GM19455 (cell line): ENCODE measurements around the gene TLE3.

ENCODE experiments used
- ATAC-seq: cut with Tn5 transposase; IDR thresholded peaks from one replicate; pipeline ENCODE4 v1.9.1; 2021; ENCODE audit not compliant: unreplicated experiment

TLE3 gene

DNA sequence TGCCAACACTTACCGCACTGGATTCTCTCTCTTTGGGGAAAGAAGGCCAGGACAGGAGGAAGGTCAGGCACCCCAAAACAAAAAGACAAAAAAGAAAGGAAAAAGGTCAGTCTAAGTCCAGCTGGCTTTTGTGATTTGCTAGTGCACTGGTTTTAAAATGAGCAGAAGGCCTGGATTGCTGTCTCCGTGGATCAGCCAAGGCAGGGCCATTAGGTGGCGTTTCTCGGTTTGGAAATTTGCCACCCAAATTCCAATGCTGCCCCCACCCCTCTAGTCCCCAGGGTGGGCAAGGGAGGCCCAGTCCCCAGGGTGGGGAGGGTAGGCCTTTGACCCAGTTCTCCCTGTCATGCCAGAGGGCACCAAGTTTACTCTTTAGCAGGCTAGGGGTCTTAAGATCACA is 33.3 kb downstream of the TLE3 start:
- no peak for ATAC-seq

DNA sequence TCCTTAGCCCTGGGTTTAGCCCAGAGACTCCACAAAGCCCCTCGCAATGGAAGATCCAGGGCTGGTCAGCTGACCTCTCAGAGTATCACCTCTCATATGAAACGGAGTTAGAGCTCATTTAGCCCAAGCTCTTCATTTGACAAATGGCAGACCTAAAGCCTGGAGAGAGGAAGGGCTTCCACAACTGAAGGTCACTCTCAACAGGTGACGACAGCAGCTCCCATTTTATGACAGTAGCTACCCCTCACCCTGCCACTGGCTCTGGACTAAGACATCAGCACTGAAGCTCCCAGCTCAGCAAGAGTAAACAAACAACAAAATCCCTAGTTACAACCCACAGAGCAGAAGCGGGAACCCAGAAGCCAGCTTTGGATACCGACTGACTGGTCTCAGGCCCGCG is 33.7 kb downstream of the TLE3 start:
- no peak for ATAC-seq

DNA sequence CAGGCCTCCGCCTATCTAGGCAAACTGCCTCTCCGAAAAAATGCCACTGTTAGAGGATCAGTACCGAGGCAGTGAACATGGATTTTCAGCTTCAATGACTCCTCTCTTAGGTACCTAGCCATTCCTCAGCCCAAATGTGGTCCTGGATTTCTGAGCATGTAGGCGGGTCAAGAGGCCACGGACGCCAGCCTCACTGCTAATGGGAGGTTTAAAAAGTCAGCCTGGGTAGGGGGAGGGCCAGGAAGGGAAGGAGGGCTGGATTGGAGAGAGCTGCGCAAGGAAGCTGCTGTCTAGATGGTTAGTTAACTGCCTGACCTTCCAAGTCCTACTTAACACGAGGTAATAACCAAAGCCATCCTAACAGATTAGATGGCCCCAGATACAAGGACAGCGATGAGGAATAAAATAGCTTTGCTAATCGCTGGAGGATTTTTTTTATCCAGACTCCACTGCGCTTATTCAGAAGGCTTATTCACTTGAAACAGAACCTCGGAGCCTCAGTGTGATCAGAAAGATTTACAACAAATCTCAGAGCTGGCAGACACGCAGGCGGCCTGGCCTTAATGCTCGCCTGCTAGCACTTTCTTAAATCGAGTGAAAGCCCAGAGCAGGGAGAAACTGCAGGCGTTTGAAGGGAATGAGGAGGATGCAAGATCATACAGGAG is 34.3 kb downstream of the TLE3 start:
- ATAC-seq, result no peak

DNA sequence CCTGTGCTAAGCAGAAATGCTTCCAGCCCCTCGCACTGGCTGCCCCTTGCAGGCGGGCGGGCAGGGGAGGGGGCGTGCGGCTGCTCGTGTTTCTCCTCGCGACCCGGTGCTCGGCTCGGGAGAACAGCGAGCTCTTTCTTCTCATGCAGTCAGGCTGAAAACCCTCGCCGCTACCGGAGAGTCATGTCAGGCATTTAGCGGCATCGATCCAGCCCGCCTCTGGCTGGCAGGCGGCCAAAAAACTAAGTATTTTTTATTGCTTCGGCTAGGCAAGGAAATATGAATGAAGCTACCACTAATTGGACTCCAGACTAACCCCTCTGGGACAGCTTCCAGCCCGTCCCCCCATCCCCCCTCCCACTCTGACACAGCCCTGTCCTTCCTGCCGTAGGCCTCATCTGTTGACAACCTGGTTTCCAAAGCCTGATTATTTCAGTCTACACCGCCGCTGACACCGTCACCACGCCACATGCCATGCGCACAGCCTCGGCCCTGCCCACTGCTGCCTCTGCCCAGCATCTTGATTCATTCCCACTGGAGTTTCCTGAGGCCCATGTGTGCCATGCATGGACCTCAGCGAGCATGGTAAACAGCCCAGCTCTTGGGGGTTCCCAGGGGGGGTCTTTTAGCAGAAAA is 35.3 kb downstream of the TLE3 start:
- ATAC-seq, result no peak

DNA sequence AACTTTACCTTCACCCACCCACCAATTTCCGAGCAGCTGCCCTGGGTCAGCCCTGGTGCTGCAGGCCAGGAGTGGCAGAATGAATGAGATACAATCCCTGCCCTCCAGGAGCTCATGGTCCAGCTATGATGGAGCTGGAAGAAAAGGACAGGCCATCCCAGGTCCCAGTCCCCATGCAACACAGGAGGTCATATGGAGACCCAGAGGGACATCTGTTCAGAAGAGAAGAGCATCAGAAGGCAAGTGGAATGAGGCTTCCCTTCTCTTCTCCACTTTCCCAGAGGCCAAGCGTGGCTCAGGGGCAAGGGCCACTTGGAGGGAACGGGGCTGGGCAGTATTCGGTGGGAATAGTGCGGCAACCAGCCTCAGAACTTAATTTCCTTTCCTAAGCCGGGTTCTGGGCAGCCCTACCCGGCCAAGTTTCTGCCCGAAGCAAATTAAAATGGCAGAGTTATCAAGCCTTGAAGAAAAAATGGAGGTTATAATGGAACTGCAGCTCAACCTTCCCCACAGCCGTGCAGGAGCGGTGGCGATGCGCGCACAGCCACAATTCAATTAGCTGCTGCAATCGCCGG is 35.9 kb downstream of the TLE3 start:
- ATAC-seq, result no peak

DNA sequence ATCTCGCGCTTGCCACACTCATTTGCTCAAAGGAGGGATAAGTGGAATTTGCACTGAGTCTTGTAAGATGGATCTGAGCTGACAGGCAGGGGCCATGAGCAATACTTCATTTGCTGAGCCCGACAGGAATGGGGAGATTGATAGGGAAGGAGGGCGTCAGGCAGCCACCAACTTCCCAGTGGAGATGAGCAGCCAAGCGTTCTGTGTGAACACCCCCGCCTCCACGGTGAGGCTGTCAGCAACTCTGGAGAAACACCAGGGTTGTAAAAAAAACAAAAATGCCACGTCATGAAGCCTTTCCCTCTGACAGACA is 36.8 kb downstream of the TLE3 start:
- ATAC-seq, result no peak

DNA sequence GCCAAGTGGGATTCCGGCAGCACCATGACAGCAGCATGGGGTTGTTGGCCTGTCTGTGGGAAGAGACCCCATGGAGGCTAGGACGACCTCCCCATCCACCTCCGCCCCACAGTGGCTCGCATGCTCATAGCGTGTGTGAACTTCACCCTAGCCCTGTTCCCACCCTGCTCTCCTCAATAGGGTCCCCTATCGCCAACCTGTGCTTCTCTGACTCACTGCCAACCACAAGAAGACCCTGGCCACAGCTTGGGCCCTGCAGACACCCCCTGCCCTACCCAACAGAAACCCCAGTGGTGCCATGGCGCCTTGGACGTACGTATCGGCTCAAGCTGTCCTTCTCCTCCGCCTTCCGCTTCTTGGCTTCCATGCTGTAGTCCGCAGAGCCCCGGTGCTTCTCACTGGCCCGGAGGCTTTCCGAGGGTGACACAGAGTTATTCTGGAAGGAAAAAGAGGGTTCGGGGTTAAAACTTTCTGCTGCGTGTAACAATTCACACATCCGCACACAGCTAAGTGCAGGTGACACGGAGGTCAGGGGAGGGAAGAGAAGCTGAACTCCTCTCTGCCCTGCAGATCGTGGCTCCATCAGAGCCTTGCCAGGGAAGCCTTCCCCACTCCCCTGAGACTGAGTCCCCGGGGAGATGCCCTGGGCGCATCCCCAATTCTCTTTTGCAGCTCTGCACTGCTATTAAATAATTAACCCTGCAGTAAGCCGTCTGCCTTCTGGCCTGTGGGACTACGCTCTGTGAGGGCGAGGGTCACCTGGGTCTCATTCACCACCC is 37.3 kb downstream of the TLE3 start:
- ATAC-seq, result no peak

DNA sequence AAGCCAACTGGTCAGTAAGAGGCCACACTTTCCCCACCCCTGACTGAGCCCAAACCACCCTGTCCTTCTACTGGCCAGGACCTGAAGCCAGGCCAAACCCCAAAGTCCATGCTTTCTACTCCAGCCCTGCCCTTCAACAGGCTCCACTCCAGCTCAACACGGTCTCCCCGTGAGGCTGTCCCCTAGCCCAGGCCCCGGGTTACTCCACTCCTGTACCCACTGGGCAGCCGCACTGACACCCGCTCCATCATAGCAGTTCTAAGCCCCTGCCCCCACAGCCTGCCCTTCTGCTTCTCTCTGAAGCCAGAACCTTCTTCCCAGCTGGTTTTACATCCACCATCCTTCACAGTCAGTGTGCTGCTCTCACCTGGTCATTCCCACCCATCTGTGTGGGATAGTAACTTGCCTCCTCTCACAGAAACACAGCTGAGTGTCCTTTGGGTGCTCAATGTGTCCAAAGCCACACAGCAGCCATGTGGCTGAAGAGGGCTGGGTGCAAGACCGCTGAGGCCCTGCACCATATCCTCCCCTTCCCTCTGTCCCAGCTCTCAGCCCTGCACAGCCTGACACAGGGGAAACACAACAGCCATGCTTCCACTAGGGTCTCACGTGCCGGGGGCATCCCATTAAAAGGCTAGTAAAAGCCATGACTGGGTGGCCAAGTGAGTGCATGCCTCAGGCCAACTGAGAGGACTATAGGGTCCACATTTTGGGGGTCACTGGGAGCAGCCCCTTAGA is 38.1 kb downstream of the TLE3 start:
- ATAC-seq, result no peak

DNA sequence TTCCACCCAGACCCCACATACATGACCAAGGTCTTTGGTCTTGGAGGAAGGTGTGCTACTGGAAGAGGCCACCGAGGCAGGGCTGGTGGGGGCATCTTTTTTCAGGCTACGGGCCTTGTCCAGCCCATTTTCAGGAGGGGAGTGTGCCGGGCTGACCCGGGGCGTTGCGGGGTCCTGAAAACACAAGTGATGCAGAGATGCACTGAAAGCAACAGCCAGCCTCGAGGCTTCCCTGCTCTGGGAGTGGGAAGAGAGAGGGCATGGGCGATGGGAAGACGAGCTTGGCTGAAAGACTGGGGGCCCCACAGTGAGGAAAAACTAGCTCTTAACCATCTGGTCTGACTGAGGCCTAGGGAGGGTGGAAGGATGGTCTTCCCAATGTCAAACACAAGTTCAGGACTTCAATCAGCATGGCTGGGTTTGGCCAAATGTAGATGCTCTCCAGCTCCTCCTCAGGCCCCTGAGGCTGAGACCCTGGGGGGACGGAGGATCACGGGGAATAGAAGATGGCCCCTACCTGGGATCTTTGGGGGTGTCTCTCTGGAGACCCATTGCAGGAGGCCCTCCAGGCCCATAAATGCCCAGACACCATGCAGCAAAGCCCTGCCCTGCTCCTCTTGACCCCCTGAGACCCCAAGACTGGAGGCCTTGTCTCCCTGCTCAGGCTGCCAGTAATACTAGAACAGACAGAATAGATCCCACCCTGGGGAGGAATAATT is 38.9 kb downstream of the TLE3 start:
- ATAC-seq, result no peak

DNA sequence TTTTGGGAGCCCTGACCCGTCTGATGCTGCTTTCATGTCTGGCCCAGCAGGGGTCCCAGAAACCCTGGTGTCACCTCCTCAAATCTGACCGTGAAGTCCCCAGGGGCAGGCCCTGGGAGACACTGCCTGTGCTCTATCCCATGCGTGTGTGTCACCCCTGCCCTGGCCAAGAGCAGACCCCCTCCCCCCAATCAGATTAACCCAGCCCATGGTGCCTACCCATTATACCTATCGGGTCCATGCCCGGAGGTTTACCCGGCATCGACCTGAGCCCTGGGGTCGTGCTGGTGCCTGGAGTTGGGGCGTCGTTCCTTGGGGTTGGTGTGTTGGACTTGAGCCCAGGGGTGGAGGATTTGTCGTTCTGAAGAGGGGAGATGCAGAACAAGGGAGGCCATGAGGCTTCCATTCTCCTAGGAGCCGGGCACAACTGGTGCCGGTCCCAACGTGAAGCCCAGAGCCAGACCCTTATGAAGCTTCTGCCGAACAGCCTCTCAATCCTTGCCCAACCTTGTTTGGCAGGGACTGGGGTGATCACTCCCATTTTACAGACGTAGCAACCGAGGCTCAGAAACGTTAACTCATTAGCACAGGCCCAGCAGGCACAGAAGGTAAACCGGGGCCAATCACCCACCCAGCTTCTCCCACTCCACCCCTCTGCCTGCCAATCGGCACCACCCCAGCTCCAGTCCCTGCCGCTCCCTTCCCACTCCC is 39.6 kb downstream of the TLE3 start:
- ATAC-seq, result no peak

DNA sequence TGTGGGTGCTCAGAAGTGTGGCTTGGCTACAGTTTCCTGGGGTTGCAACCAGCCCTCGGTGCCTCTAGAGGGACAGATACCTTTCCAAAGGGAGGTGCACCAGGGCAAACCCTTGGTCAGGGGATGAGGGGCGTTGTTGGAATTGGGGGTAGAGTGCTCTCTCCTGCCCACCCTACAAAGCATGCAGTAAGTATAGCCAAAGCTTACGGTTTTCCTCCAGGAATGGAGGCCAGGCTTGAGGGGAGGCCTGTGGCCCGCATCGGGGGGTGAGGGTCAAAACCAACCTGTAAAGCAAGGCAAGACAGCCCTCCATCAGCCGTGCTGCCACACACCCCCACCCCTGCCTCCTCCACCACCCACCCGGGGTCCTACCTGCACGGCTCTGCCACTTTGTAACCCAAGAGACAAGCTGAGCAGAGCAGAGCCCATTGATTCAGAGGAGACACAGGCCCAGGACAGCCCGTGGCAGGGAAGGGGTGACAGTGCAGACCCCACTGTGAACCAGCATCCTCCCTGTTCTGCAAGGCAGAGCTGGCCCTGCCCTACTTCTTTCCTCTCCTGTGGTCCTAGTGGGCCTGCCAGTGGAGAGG is 41.5 kb downstream of the TLE3 start:
- ATAC-seq, result no peak

DNA sequence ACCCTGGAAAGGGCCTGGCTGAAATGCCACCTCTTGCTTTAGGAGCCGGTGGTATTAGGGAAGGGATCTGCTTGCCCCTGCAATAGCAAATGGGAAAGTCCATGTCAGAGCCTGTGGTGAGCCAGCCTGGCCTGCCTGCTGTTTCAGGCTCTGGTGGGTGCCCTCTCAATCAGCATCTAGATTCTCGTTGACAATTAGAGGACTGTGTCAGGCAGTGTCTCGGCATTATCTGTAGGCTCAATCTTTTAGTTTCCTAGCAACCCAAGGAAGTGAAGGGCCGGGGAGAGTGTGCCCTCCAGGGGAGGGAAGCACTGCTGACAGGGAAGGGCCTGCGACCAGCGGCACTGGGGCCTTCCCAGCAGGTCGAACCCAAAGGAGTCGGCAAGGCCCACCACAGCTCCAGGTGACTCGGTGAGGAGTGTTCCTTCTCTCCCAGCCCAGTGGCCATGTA is 42.1 kb downstream of the TLE3 start:
- ATAC-seq, result no peak

DNA sequence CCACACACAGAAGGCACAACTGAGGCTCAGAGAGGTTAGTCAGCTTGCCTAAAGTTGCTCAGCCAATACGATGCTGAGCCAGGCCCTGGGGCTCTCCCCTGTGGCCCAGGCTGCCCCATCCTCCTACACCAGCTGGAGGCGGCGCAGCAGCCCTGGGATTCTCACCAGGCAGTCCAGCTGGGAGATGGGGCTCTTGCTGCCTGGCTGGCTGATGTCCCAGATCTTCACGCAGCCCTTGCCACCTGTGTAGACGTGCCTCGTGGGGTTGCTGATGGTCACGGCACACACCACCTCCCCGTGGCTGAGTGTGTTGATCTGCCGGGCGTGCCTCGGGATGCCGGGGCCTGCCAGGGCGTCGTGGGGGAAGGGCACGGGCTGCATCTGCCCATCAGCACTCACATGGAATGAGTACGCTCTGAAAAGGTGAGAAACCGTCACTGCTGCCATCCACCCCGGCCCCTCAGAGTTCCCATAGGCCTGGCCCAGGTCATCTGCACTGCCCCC is 42.8 kb downstream of the TLE3 start:
- no peak for ATAC-seq

DNA sequence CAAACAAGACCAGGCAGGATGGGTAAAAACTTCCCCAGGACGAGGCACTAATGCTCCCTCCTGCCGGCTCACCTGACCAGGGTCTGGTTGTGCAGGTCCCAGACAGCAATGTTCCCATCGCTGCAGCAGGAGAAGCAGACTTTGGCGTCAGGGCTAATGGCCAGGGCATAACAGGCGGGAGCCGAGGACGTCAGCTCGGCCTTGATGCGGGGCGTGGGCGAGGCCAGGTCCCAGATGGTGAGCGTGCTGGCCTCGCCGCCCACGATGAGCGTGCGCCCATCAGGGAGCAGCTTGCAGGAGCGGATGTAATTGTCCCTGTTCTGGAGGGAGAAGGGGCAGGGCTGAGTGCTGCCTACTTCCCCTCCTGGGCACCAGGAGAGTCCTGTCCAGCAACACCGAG is 43.4 kb downstream of the TLE3 start:
- ATAC-seq, result no peak

DNA sequence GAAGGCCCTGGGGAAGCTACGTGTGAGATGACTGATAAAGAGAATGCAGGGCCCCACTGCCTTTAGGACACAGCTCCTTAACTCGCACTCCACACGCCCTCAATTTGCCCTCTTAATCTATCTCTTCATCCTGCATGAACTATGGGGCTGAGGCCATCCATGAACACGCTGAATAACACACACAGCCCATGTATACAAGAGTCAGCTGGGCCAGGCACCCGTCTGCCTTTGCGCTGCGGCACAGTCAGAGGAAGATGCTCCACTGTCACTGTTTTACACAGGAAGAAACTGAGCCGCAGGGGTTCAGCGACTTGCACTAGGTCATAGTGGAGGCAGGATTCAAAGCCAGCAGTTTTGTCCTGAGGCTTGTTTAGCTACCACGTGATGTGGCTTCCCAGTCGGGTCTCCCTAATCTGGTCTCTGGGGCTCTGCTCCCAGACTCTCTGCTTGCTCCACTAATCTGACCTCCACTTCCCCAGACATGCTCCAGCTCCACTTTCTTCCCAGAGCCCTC is 43.9 kb downstream of the TLE3 start:
- ATAC-seq, result no peak

DNA sequence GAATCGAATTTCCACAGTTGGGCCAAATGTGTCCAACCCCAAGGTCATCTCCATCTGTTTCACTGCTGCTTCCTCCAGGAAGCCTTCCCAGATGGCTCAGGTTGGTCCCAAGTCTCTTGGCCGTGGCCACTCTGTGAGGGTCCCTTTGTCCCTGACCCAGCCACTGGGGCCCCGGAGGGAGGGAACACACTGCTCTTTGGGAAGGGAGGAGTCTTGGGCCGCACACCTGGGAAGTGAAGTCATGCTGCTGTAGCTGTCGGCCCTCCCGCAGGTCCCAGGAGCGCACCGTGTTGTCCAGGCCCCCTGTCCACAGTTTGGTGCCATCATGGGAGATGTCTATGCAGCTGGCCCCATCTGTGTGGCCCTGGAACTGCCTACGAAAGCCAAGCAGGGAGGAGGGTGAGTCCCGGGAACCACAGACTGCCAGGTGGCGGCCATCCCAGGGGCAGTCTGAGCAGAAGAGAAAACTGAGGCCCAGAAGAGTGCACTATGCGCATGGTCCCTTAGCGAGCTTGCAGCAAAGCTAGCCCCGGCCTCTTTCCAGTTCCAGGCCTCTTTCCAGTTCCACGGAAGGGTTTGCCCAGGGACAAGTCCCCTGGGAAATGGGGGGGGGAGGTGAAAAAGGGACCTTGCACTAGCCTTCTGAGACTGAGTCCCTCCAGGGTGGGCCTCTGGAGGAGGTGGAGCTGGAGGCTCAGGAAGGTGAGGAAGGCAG is 44.6 kb downstream of the TLE3 start:
- ATAC-seq, result no peak

DNA sequence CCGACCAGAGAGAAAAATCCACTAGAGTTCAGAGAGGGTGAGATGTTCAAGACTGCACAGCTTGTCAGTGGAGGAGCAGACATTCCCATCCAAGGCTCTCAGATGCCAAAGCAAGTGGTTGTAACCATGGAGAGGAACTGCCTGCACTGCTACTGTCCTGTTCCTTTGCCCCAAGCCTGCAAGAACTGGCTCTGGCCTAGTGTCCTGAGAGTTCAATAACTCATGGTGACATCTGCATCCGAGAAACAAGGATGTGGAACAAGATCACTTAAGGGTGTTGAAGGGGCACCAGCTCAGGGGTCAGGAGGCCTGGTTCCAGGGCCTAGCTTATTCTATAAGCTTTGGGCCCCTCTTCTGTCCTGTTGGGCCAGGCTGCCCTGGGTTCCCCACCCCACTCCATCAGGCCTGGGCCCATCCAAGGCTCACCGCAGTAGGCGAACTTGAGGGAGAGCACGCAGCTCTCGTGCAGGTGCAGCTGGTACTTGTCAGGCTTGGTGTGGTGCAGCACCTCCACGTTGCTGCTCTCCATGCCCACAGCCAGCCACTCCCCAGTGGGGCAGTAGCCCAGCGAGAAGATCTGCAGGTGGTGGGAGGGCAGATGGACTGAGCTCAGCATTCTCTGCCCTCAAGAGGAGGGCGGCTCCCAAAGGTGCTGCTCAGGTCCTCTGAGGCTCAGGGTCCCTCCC is 45.6 kb downstream of the TLE3 start:
- no peak for ATAC-seq

DNA sequence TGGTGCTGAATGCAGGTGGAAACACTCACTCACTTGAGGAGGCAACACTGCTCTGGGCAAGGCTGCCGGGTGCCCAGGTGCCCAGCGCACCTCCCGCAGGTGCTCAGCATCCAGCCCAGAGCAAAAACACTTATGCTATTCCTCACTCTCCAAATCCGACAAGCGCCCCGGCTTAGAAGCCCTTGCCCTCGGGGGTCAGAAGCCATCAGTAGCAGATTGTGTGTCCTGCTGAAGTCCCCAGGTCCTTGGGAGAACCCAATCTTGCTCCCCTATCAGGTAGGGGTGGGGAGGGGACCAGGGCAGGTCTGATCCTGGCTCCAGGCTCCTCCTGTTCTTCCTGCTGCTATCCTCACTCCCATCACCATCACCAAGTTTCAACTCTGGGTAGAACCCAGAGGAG is 46.7 kb downstream of the TLE3 start:
- no peak for ATAC-seq
